ENCODE results near the gene CISH. TPM values are rescaled to one million over a fixed set of nuclear protein-coding genes. Genes with fewer than 3 reads are reported as not detected.

The CISH gene
- total RNA-seq, 1 donor from 2014 or later = 2.6 TPM

GRCh38 chr3:50652709-50653108 is 41.1 kb upstream of the CISH start:
- no peak overlapping the region for H3K4me3 Mint-ChIP-seq (ENCODE audit: unreplicated experiment)

GRCh38 chr3:50651920-50652529 is 40.5 kb upstream of the CISH start:
- no peak for DNase-seq (ENCODE audit: low spot score)
- Mint-ChIP-seq H3K9me3 (ENCODE audit: unreplicated experiment) (no peaks in the 10 kb centered on the region), H3K27ac (ENCODE audit: unreplicated experiment) (no peak overlapping the region), H3K4me1 (ENCODE audit: unreplicated experiment) (no peaks in the 10 kb centered on the region), H3K4me3 (ENCODE audit: unreplicated experiment) (no peak overlapping the region), H3K36me3 (ENCODE audit: low read depth, unreplicated experiment) (no peaks in the 10 kb centered on the region), H3K27me3 (ENCODE audit: unreplicated experiment) (peaks cover 8% of the 10 kb centered on the region)
- no peak for TF ChIP-seq CTCF (IDR thresholded peaks at IDR 0.05; ENCODE audit: unreplicated experiment)

More at GRCh38 chr3:50652709-50653108, 41.1 kb upstream of the CISH start:
- H3K4me1 Mint-ChIP-seq (ENCODE audit: unreplicated experiment) = no peaks in the 10 kb centered on the region
- no peaks in the 10 kb centered on the region for H3K36me3 Mint-ChIP-seq (ENCODE audit: low read depth, unreplicated experiment)
- TF ChIP-seq CTCF (IDR thresholded peaks at IDR 0.05; ENCODE audit: unreplicated experiment) = peak; percentile 20
- DNase-seq (ENCODE audit: low spot score) = peak; percentile 33
- no peak overlapping the region for H3K27ac Mint-ChIP-seq (ENCODE audit: unreplicated experiment)
- peaks cover 10% of the 10 kb centered on the region for H3K27me3 Mint-ChIP-seq (ENCODE audit: unreplicated experiment)
- H3K9me3 Mint-ChIP-seq (ENCODE audit: unreplicated experiment) = no peaks in the 10 kb centered on the region

- Mint-ChIP-seq H3K27me3 (ENCODE audit: unreplicated experiment) (peaks cover 9% of the 10 kb centered on the region), H3K27ac (ENCODE audit: unreplicated experiment) (no peak overlapping the region), H3K4me3 (ENCODE audit: unreplicated experiment) (no peak overlapping the region), H3K9me3 (ENCODE audit: unreplicated experiment) (no peaks in the 10 kb centered on the region), H3K36me3 (ENCODE audit: low read depth, unreplicated experiment) (no peaks in the 10 kb centered on the region), H3K4me1 (ENCODE audit: unreplicated experiment) (no peaks in the 10 kb centered on the region)
- no peak for DNase-seq (ENCODE audit: low spot score)
- TF ChIP-seq CTCF (IDR thresholded peaks at IDR 0.05; ENCODE audit: unreplicated experiment) = no peak
Measured at GRCh38 chr3:50651445-50651844, 39.9 kb upstream of the CISH start.

- H3K27me3 Mint-ChIP-seq (ENCODE audit: unreplicated experiment) = peaks cover 9% of the 10 kb centered on the region
- no peak overlapping the region for H3K27ac Mint-ChIP-seq (ENCODE audit: unreplicated experiment)
- no peaks in the 10 kb centered on the region for H3K36me3 Mint-ChIP-seq (ENCODE audit: low read depth, unreplicated experiment)
- H3K4me1 Mint-ChIP-seq (ENCODE audit: unreplicated experiment) = no peaks in the 10 kb centered on the region
- no peak overlapping the region for H3K4me3 Mint-ChIP-seq (ENCODE audit: unreplicated experiment)
- H3K9me3 Mint-ChIP-seq (ENCODE audit: unreplicated experiment) = no peaks in the 10 kb centered on the region
- DNase-seq (ENCODE audit: low spot score) = no peak
- TF ChIP-seq CTCF (IDR thresholded peaks at IDR 0.05; ENCODE audit: unreplicated experiment) = no peak
Measured at GRCh38 chr3:50650018-50650417, 38.4 kb upstream of the CISH start.

GRCh38 chr3:50649451-50649931 is 37.9 kb upstream of the CISH start:
- no peaks in the 10 kb centered on the region for H3K9me3 Mint-ChIP-seq (ENCODE audit: unreplicated experiment)
- H3K4me1 Mint-ChIP-seq (ENCODE audit: unreplicated experiment) = no peaks in the 10 kb centered on the region
- no peak overlapping the region for H3K27ac Mint-ChIP-seq (ENCODE audit: unreplicated experiment)
- no peak for DNase-seq (ENCODE audit: low spot score)
- no peak overlapping the region for H3K4me3 Mint-ChIP-seq (ENCODE audit: unreplicated experiment)
- TF ChIP-seq CTCF (IDR thresholded peaks at IDR 0.05; ENCODE audit: unreplicated experiment) = no peak
- H3K27me3 Mint-ChIP-seq (ENCODE audit: unreplicated experiment) = peaks cover 9% of the 10 kb centered on the region
- no peaks in the 10 kb centered on the region for H3K36me3 Mint-ChIP-seq (ENCODE audit: low read depth, unreplicated experiment)
